HL-60 (cell line): ENCODE data around the gene DAAM2.

ENCODE experiments used
- DNase-seq, 2 experiments: peaks; one replicate each; pipeline ENCODE4 v3.0.0-alpha.2; 2010 to 2020; ENCODE audit warnings: low read depth in 1 of 2, low spot score in 1 of 2
- H3K27ac ChIP-seq: fragments of 250-450 bp; sonication (Bioruptor Pico); replicated peaks from 2 replicates; pipeline ENCODE4 v1.5.1; 2020; ENCODE audit warnings: mild to moderate bottlenecking, moderate library complexity
- H3K27me3 ChIP-seq: fragments of 250-450 bp; sonication (Bioruptor Pico); 2 replicates; pipeline ENCODE4 v1.5.1; 2021; ENCODE audit warnings: mild to moderate bottlenecking, moderate library complexity; ENCODE audit not compliant: insufficient read depth, poor library complexity, severe bottlenecking
- H3K4me3 ChIP-seq: replicated peaks from 2 replicates; pipeline ENCODE4 v1.5.1; 2011; ENCODE audit warnings: mild to moderate bottlenecking, control low read depth, low read length; ENCODE audit not compliant: insufficient read depth
- CTCF ChIP-seq: IDR thresholded peaks from one replicate; pipeline ENCODE4 v1.5.1; 2011; ENCODE audit warnings: low read length, control low read depth, inconsistent platforms; ENCODE audit not compliant: insufficient read depth
- GABPA ChIP-seq: IDR thresholded peaks from 2 replicates; pipeline ENCODE4 v1.6.1; 2012; ENCODE audit warnings: low read depth
- POLR2AphosphoS5 ChIP-seq: IDR thresholded peaks from 2 replicates; pipeline ENCODE4 v1.6.1; 2012; ENCODE audit warnings: low read depth
- REST ChIP-seq: IDR thresholded peaks from 2 replicates; pipeline ENCODE4 v1.6.1; 2012; ENCODE audit warnings: low read depth; ENCODE audit not compliant: insufficient replicate concordance
- SPI1 ChIP-seq: IDR thresholded peaks from 2 replicates; pipeline ENCODE4 v1.6.1; 2012; ENCODE audit warnings: low read depth, mild to moderate bottlenecking, borderline replicate concordance

The DAAM2 gene

GRCh38 chr6:39918831-39919230, 126.7 kb downstream of the DAAM2 start:
- no peaks in the 10 kb centered on the region for H3K27me3 ChIP-seq
- H3K27ac ChIP-seq = no peak overlapping the region
- no peak overlapping the region for H3K4me3 ChIP-seq
- DNase-seq = no peak
- no peak for TF ChIP-seq REST
- no peak for TF ChIP-seq CTCF
- TF ChIP-seq SPI1 = no peak
- TF ChIP-seq GABPA = no peak
- no peak for TF ChIP-seq POLR2AphosphoS5

DNA sequence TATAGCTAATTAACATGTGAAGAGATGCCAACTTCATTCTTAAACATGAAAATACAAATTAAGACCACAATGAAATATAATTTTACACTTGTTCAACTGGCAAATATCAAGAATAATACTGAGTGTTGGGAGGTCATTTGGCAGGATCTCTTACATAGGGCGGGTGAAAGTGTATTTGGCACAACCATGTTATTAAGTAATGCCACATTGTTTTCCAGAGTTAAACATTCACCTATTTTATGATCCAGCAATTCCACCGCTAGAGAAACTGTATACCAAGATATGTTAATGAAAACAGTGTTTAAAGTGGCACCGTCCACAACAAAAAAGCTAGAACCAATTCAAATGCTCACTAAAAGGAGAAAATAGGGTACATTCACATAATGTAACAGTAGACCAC, 128.0 kb downstream of the DAAM2 start:
- H3K27ac ChIP-seq = no peak overlapping the region
- no peak overlapping the region for H3K4me3 ChIP-seq
- no peaks in the 10 kb centered on the region for H3K27me3 ChIP-seq
- no peak for TF ChIP-seq GABPA
- no peak for TF ChIP-seq REST
- TF ChIP-seq POLR2AphosphoS5 = no peak
- no peak for TF ChIP-seq CTCF
- no peak for TF ChIP-seq SPI1
- DNase-seq = no peak

GRCh38 chr6:39922821-39923220, 130.6 kb downstream of the DAAM2 start:
- no peak overlapping the region for H3K27ac ChIP-seq
- DNase-seq = no peak
- H3K4me3 ChIP-seq = no peak overlapping the region
- H3K27me3 ChIP-seq = no peaks in the 10 kb centered on the region
- TF ChIP-seq REST (no peak), GABPA (no peak), POLR2AphosphoS5 (no peak), CTCF (no peak), SPI1 (no peak)
